ENCODE measurements around the gene SLC25A42. TPM values are rescaled to one million over a fixed set of nuclear protein-coding genes. Genes with fewer than 3 reads are reported as not detected.

SLC25A42 gene
- total RNA-seq, 4 donors from 2014 or later = 2.9 to 25.7 (median 5.9) TPM

- H3K36me3 ChIP-seq = no peaks in the 10 kb centered on the region
Measured at GRCh38 chr19:19057720-19058119, 6.1 kb upstream of the SLC25A42 start.

GRCh38 chr19:19059018-19059836, 4.6 kb upstream of the SLC25A42 start:
- TF ChIP-seq CTCF (IDR thresholded peaks at IDR 0.05) (no peak), POLR2A (IDR thresholded peaks at IDR 0.05) (no peak)
- peaks cover 0 to 4% of the 10 kb centered on the region in 2 donors for H3K4me1 ChIP-seq
- no peaks in the 10 kb centered on the region for H3K36me3 ChIP-seq
- intact Hi-C loops (cut with DNase I; ENCODE audit: low total_unique reads) = no loop called here
- H3K9me3 ChIP-seq = no peaks in the 10 kb centered on the region
- H3K27me3 ChIP-seq = no peaks in the 10 kb centered on the region
- DNase-seq = no peak
- no peak overlapping the region for H3K27ac ChIP-seq
- no peak overlapping the region for H3K4me3 ChIP-seq

More at GRCh38 chr19:19057720-19058119, 6.1 kb upstream of the SLC25A42 start:
- Histone ChIP-seq H3K27ac (no peak overlapping the region), H3K27me3 (no peaks in the 10 kb centered on the region), H3K4me3 (no peak overlapping the region), H3K9me3 (no peaks in the 10 kb centered on the region), H3K4me1 (no peaks in the 10 kb centered on the region)
- DNase-seq = no peak
- intact Hi-C loops (cut with DNase I; ENCODE audit: low total_unique reads) = no loop called here
- TF ChIP-seq CTCF (IDR thresholded peaks at IDR 0.05) = no peak
- TF ChIP-seq POLR2A (IDR thresholded peaks at IDR 0.05) = no peak

GRCh38 chr19:19059837-19060611, 3.8 kb upstream of the SLC25A42 start:
- H3K4me1 ChIP-seq = peaks cover 0 to 6% of the 10 kb centered on the region in 2 donors
- no peak overlapping the region for H3K4me3 ChIP-seq
- intact Hi-C loops (cut with DNase I; ENCODE audit: low total_unique reads) = no loop called here
- H3K27ac ChIP-seq = no peak overlapping the region
- TF ChIP-seq CTCF (IDR thresholded peaks at IDR 0.05) (no peak), POLR2A (IDR thresholded peaks at IDR 0.05) (no peak)
- H3K36me3 ChIP-seq = no peaks in the 10 kb centered on the region
- no peaks in the 10 kb centered on the region for H3K9me3 ChIP-seq
- no peak for DNase-seq
- no peaks in the 10 kb centered on the region for H3K27me3 ChIP-seq

- TF ChIP-seq POLR2A (IDR thresholded peaks at IDR 0.05) (no peak), CTCF (IDR thresholded peaks at IDR 0.05) (no peak)
- Histone ChIP-seq H3K4me3 (no peak overlapping the region), H3K4me1 (peaks cover 0 to 8% of the 10 kb centered on the region in 2 donors), H3K27me3 (no peaks in the 10 kb centered on the region), H3K27ac (no peak overlapping the region), H3K9me3 (no peaks in the 10 kb centered on the region), H3K36me3 (no peaks in the 10 kb centered on the region)
- intact Hi-C loops (cut with DNase I; ENCODE audit: low total_unique reads) = no loop called here
- no peak for DNase-seq
Measured at GRCh38 chr19:19061506-19061905, 2.3 kb upstream of the SLC25A42 start.

All from uterus (tissue), 4 donors.